Measurements from ENCODE around the gene IDI1. TPM values are rescaled to one million over a fixed set of nuclear protein-coding genes. Genes with fewer than 3 reads are reported as not detected.

Gene IDI1
- total and polyA plus RNA-seq, 2 donors (not counting 1 experiment from before 2014, with no cell fraction given) = 59.8 to 167 TPM

- Mint-ChIP-seq H3K4me1 (no peaks in the 10 kb centered on the region), H3K27ac (no peak overlapping the region), H3K9me3 (ENCODE audit: insufficient read depth) (no peaks in the 10 kb centered on the region), H3K27me3 (no peaks in the 10 kb centered on the region), H3K4me3 (no peak overlapping the region)
- WGBS (ENCODE audit: insufficient coverage) = 88% methylated on average over 5 of the region's 6 CpGs
- POLR2A ChIA-PET = no interaction called here
- H3K9me3 ChIP-seq (ENCODE audit: control extremely low read depth in 1 of 3, control insufficient read depth in 2 of 3, insufficient read depth in 1 of 3, low read length in 2 of 3) = no peaks in the 10 kb centered on the region
- H3K4me2 ChIP-seq (replicated peaks; ENCODE audit: low read depth, low read length, poor library complexity, severe bottlenecking) = no peak overlapping the region
- H2AFZ ChIP-seq (ENCODE audit: insufficient read depth, low read depth, low read length, poor library complexity, severe bottlenecking) = no peak overlapping the region
- H3K4me3 ChIP-seq (ENCODE audit: control extremely low read depth in 1 of 5, extremely low read depth in 1 of 5, insufficient read depth in 1 of 5, low read depth in 2 of 5, low read length in 4 of 5) = no peak overlapping the region
- no peaks in the 10 kb centered on the region for H3K27me3 ChIP-seq (replicated peaks in 1 of 4; ENCODE audit: control extremely low read depth in 1 of 4, control insufficient read depth in 3 of 4, insufficient read depth in 4 of 4, low read length in 3 of 4)
- intact Hi-C loops (cut with micrococcal nuclease) = no loop called here
- no peaks in the 10 kb centered on the region for H3K4me1 ChIP-seq (ENCODE audit: control insufficient read depth in 2 of 2, insufficient read depth in 2 of 2, low read length in 2 of 2)
- H3K27ac ChIP-seq (ENCODE audit: low read length in 2 of 2) = no peak overlapping the region
- ATAC-seq (ENCODE audit: low read depth) = no peak
- H4K20me1 ChIP-seq (ENCODE audit: control insufficient read depth, insufficient read depth, low read length, poor library complexity, severe bottlenecking) = peaks cover 13% of the 10 kb centered on the region
- CTCF ChIA-PET = no interaction called here
- DNase-seq = no peak
- H3K79me2 ChIP-seq (ENCODE audit: control insufficient read depth, insufficient read depth, low read length) = peaks cover 20% of the 10 kb centered on the region
- TF ChIP-seq CTCF (IDR thresholded peaks at IDR 0.05) (no peak), EZH2 (IDR thresholded peaks at IDR 0.05; ENCODE audit: borderline replicate concordance, insufficient read depth, low read depth, low read length, poor library complexity, severe bottlenecking) (no peak)
- H3K9ac ChIP-seq (ENCODE audit: low read length) = no peak overlapping the region
- peaks cover 9 to 69% of the 10 kb centered on the region in 2 experiments for H3K36me3 ChIP-seq (replicated peaks in 1 of 2; ENCODE audit: control extremely low read depth in 1 of 2, control insufficient read depth in 1 of 2, extremely low read depth in 1 of 2, insufficient read depth in 2 of 2, low read length in 1 of 2)
Measured at GRCh38 chr10:1097436-1097835, 48.5 kb upstream of the IDI1 start.

GRCh38 chr10:1096287-1096889, 47.5 kb upstream of the IDI1 start:
- Histone ChIP-seq H3K4me2 (replicated peaks; ENCODE audit: low read depth, low read length, poor library complexity, severe bottlenecking) (no peak overlapping the region), H3K9ac (ENCODE audit: low read length) (no peak overlapping the region), H3K79me2 (ENCODE audit: control insufficient read depth, insufficient read depth, low read length) (peaks cover 23% of the 10 kb centered on the region), H3K4me3 (ENCODE audit: control extremely low read depth in 1 of 5, extremely low read depth in 1 of 5, insufficient read depth in 1 of 5, low read depth in 2 of 5, low read length in 4 of 5) (no peak overlapping the region), H3K4me1 (ENCODE audit: control insufficient read depth in 2 of 2, insufficient read depth in 2 of 2, low read length in 2 of 2) (no peaks in the 10 kb centered on the region), H3K27ac (ENCODE audit: low read length in 2 of 2) (no peak overlapping the region), H3K9me3 (ENCODE audit: control extremely low read depth in 1 of 3, control insufficient read depth in 2 of 3, insufficient read depth in 1 of 3, low read length in 2 of 3) (no peaks in the 10 kb centered on the region), H3K36me3 (replicated peaks in 1 of 2; ENCODE audit: control extremely low read depth in 1 of 2, control insufficient read depth in 1 of 2, extremely low read depth in 1 of 2, insufficient read depth in 2 of 2, low read length in 1 of 2) (peaks cover 9 to 63% of the 10 kb centered on the region in 2 experiments), H4K20me1 (ENCODE audit: control insufficient read depth, insufficient read depth, low read length, poor library complexity, severe bottlenecking) (peaks cover 13% of the 10 kb centered on the region), H3K27me3 (replicated peaks in 1 of 4; ENCODE audit: control extremely low read depth in 1 of 4, control insufficient read depth in 3 of 4, insufficient read depth in 4 of 4, low read length in 3 of 4) (no peaks in the 10 kb centered on the region), H2AFZ (ENCODE audit: insufficient read depth, low read depth, low read length, poor library complexity, severe bottlenecking) (no peak overlapping the region)
- H3K4me3 Mint-ChIP-seq = no peak overlapping the region
- no peak overlapping the region for H3K27ac Mint-ChIP-seq
- ATAC-seq (ENCODE audit: low read depth) (no peak), DNase-seq (no peak)
- H3K27me3 Mint-ChIP-seq = no peaks in the 10 kb centered on the region
- H3K4me1 Mint-ChIP-seq = no peaks in the 10 kb centered on the region
- intact Hi-C loops (cut with micrococcal nuclease) = no loop called here
- ChIA-PET POLR2A (no interaction called here), CTCF (no interaction called here)
- no peaks in the 10 kb centered on the region for H3K9me3 Mint-ChIP-seq (ENCODE audit: insufficient read depth)
- TF ChIP-seq EZH2 (IDR thresholded peaks at IDR 0.05; ENCODE audit: borderline replicate concordance, insufficient read depth, low read depth, low read length, poor library complexity, severe bottlenecking) (no peak), CTCF (IDR thresholded peaks at IDR 0.05) (no peak)
- 95% methylated on average over 27 of the region's 27 CpGs for WGBS (ENCODE audit: insufficient coverage)
